Neural crest cell (in vitro differentiated cells): ENCODE data around the gene UNC45A. TPM values are rescaled to one million over a fixed set of nuclear protein-coding genes. Genes with fewer than 3 reads are reported as not detected.
"Not testable (repeated sequence)": the region's sequence is repeated elsewhere in the genome, so short reads cannot be mapped to it uniquely, and the experiment has no call there.

Source experiments
- DNase-seq: peaks from one replicate; pipeline ENCODE4 v3.0.0; 2021; ENCODE audit warnings: low read depth, mixed read lengths, low spot score
- H3K27ac Mint-ChIP-seq: one replicate; pipeline ENCODE4 v1.8.0; 2021; ENCODE audit warnings: mild to moderate bottlenecking, mixed read lengths; ENCODE audit not compliant: unreplicated experiment
- H3K27me3 Mint-ChIP-seq: 2 replicates; pipeline ENCODE4 v1.8.0; 2021; ENCODE audit warnings: low read depth, mild to moderate bottlenecking, mixed read lengths
- H3K36me3 Mint-ChIP-seq: 2 replicates; pipeline ENCODE4 v1.8.0; 2021; ENCODE audit warnings: low read depth, mild to moderate bottlenecking, mixed read lengths
- H3K4me1 Mint-ChIP-seq: 2 replicates; pipeline ENCODE4 v1.8.0; 2021; ENCODE audit warnings: mixed read lengths
- H3K4me3 Mint-ChIP-seq: one replicate; pipeline ENCODE4 v1.8.0; 2021; ENCODE audit warnings: mild to moderate bottlenecking, mixed read lengths
- H3K9me3 Mint-ChIP-seq: 2 replicates; pipeline ENCODE4 v1.8.0; 2021; ENCODE audit warnings: mixed read lengths
- total RNA-seq: library from RNA; stranded (reverse); gene quantifications from 2 replicates; pipeline ENCODE4 v1.2.1, GENCODE V29; 2021
- TF ChIP-seq, protein P1 (sequence below): fragments of 200-600 bp; sonication (generic); conservative IDR thresholded peaks from 2 replicates; pipeline ENCODE4 v1.5.0; 2021; ENCODE audit warnings: antibody characterized with exemption, mild to moderate bottlenecking

Gene UNC45A
- total RNA-seq, 1 donor from 2014 or later, result 65.4 TPM

DNA sequence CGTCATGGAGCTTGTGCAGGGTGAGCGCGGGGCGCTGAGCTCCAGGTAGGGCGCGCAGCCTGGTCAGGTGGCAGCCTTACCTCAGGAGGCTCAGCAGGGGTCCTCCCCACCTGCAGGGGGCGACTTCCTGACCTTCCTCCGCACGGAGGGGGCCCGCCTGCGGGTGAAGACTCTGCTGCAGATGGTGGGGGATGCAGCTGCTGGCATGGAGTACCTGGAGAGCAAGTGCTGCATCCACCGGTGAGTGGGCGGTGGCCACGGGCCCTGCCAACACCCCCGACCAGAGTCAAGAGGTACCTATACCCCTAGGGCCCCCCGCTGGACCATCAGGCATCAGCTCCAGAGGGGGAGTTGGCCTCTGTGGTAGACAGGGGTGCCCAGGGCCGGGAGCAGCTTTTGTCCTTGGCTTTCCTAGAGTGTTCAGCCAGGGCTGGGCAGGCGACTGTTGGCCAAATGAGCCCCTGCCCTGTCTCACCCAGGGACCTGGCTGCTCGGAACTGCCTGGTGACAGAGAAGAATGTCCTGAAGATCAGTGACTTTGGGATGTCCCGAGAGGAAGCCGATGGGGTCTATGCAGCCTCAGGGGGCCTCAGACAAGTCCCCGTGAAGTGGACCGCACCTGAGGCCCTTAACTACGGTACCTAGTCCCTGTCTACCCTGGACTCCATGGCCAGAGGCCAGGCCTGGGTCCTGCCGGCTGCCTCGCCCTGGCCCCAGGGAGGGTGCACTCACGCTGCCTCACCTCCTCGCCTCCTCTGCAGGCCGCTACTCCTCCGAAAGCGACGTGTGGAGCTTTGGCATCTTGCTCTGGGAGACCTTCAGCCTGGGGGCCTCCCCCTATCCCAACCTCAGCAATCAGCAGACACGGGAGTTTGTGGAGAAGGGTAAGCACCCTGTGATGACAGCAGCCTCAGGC is 41.7 kb upstream of the UNC45A start:
- Mint-ChIP-seq H3K36me3 (no peaks in the 10 kb centered on the region), H3K27me3 (no peaks in the 10 kb centered on the region), H3K4me1 (no peaks in the 10 kb centered on the region), H3K9me3 (no peaks in the 10 kb centered on the region), H3K4me3 (no peak overlapping the region), H3K27ac (no peak overlapping the region)
- TF ChIP-seq, protein P1, sequence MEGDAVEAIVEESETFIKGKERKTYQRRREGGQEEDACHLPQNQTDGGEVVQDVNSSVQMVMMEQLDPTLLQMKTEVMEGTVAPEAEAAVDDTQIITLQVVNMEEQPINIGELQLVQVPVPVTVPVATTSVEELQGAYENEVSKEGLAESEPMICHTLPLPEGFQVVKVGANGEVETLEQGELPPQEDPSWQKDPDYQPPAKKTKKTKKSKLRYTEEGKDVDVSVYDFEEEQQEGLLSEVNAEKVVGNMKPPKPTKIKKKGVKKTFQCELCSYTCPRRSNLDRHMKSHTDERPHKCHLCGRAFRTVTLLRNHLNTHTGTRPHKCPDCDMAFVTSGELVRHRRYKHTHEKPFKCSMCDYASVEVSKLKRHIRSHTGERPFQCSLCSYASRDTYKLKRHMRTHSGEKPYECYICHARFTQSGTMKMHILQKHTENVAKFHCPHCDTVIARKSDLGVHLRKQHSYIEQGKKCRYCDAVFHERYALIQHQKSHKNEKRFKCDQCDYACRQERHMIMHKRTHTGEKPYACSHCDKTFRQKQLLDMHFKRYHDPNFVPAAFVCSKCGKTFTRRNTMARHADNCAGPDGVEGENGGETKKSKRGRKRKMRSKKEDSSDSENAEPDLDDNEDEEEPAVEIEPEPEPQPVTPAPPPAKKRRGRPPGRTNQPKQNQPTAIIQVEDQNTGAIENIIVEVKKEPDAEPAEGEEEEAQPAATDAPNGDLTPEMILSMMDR, result no peak
- DNase-seq, result no peak

DNA sequence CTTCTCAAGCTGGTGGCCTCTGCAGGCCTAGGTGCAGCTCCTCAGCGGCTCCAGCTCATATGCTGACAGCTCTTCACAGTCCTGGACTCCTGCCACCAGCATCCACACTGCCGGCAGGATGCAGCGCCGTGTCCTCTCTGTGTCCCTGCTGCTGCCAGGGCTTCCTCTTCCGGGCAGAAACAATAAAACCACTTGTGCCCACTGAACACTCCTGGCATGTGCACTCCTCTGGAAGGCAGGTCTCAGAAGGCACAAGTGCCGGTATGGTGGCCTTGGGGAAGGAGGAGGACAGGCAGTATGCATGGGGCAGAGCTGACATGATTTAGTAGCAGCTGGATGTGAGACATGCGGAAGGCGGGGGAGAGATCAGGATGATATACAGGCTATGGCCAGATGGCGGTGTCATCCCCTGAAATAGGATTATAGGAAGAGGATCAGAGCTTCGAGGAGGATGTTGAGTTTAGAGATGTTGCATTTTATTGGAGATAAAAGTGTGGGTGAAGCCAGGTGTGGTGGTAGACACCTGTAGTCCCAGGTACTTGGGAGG is 39.4 kb upstream of the UNC45A start:
- no peak overlapping the region for H3K4me3 Mint-ChIP-seq
- H3K36me3 Mint-ChIP-seq, result no peaks in the 10 kb centered on the region
- no peaks in the 10 kb centered on the region for H3K9me3 Mint-ChIP-seq
- no peaks in the 10 kb centered on the region for H3K4me1 Mint-ChIP-seq
- H3K27me3 Mint-ChIP-seq, result no peaks in the 10 kb centered on the region
- TF ChIP-seq, protein P1, result peak; percentile 35
- peak; percentile 15 for DNase-seq
- no peak overlapping the region for H3K27ac Mint-ChIP-seq

DNA sequence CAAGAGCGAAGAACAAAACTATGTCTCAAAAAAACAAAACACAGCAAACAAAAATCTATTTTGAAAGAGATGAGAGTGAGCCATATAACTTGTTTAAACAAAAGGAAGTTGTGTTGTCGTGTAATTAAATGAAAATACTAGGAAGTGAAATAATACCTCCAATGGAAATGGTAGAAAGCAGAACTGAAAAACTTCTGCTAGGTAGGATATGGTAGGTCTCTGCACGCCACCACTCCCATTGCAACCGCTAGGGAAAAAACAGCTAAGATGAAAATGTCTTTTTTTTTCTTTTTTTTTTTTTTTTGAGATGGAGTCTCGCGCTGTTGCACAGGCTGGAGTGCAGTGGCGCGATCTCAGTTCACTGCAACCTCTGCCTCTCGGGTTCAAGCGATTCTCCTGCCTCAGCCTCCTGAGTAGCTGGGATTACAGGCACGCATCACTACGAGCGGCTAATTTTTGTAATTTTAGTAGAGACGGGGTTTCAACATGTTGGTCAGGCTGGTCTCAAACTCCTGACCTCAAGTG is 37.9 kb upstream of the UNC45A start:
- not testable (repeated sequence) for H3K4me3 Mint-ChIP-seq, H3K27ac Mint-ChIP-seq, H3K36me3 Mint-ChIP-seq, H3K9me3 Mint-ChIP-seq, H3K27me3 Mint-ChIP-seq, DNase-seq
- peaks cover 12% of the 10 kb centered on the region for H3K4me1 Mint-ChIP-seq

DNA sequence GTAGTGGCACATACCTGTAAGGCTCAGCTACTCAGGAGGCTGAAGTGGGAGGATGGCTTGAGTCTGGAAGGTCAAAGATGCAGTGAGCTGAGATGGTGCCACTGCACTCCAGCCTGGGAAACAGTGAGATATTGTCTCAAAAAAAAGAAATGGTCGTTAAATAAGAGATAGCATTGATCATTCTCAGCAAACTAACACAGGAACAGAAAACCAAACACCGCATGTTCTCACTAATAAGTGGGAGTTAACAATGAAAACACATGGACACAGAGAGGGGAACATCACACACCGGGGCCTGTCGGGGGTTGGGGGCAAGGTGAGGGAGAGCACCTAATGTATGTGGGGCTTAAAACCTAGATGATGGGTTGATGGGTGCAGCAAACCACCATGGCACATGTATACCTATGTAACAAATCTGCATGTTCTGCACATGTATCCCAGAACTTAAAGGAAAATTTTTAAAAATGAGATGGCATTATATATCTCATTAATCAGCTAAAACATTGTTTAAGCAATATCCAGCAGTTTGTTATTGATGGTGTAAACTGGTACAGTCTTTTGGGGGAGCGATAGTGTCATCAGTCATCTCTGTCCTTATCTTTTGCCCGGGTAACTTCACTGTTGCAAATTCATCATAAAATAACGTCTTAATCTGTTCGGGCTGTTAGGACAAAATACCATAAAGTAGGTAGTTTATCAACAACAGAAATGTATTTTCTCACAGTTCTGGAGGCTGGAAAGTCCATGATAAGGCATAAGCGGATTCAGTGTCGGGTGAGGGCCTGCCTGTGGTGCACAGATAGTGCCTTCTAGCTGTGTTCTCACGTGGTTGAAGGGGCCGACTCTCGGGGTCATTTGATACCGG is 33.7 kb upstream of the UNC45A start:
- Mint-ChIP-seq H3K9me3 (no peaks in the 10 kb centered on the region), H3K36me3 (peaks cover 7% of the 10 kb centered on the region), H3K27ac (no peak overlapping the region), H3K4me3 (peak overlapping the region; percentile 88), H3K4me1 (peaks cover 21% of the 10 kb centered on the region), H3K27me3 (no peaks in the 10 kb centered on the region)
- no peak for DNase-seq
- TF ChIP-seq, protein P1, result no peak

DNA sequence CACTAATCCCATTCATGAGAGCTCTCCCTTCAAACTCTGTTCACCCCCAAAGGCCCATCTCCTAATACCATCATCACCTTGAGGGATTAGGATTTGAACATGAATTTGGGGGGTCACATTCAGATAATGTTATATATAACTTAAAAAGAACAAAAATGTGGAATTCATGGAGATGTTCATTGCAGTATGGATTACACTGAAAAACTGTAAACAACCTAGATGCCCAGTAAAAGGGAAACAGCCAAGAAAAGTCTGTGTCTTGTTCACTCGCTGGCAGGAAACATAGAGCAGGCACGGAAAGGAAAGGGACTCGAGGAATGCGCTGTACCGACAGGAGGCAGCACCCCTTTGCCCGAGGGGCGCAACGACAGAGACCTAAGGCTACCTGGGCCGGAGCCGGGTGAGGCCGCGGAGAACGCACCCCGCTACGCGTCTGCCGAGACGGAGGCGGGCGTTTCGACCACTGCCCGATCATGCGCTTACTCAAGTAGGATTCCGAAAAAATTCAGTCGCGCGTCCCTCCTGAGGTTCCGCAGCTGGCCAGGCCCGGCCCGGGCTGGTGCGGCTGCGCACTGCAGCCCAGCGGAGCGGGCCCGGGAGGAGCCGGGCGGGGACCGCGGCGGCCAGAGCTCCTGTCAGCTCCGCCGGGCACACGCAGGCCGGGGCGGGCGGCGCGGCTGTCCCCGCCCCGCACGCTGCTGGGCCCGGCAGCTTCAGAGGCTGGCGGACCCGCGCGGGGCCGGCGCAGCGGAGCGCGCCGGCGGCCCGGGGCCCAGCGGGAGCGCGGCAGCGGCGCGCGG is 32.8 kb upstream of the UNC45A start:
- Mint-ChIP-seq H3K27me3 (no peaks in the 10 kb centered on the region), H3K4me1 (peaks cover 21% of the 10 kb centered on the region), H3K9me3 (no peaks in the 10 kb centered on the region), H3K27ac (peak overlapping the region; percentile 86), H3K36me3 (peaks cover 7% of the 10 kb centered on the region), H3K4me3 (peak overlapping the region; percentile 88)
- DNase-seq, result peak; percentile 62
- TF ChIP-seq, protein P1, result peak; percentile 71
